Muscle of back (tissue), 11 donors: ENCODE results near the gene BARHL2. TPM values are rescaled to one million over a fixed set of nuclear protein-coding genes. Genes with fewer than 3 reads are reported as not detected.

Source experiments
- DNase-seq, 3 donors: peaks; one replicate each; pipeline versions ENCODE4 v3.0.0 to v3.0.0-alpha.2; 2013
- polyA plus RNA-seq, 10 donors: library from polyadenylated mRNA; unstranded; fragments of 120-200 nt; gene quantifications; one replicate each; pipeline ENCODE4 v1.2.1, GENCODE V29; 2013; ENCODE audit not compliant: insufficient read length in 10 of 10

The BARHL2 gene
- polyA plus RNA-seq, 10 donors, result not detected

- DNase-seq, result no peak
Observed at GRCh38 chr1:90724926-90725656, 8.0 kb upstream of the BARHL2 start.

- DNase-seq, result no peak
Observed at GRCh38 chr1:90724361-90724760, 7.3 kb upstream of the BARHL2 start.

GRCh38 chr1:90723590-90724108 is 6.5 kb upstream of the BARHL2 start:
- DNase-seq, result peak in 1 of 3 donors; percentile 32

- DNase-seq, result no peak
Observed at GRCh38 chr1:90722874-90723589, 5.9 kb upstream of the BARHL2 start.

- peak in 1 of 3 donors; percentile 67 for DNase-seq
Observed at GRCh38 chr1:90721210-90722194, 4.4 kb upstream of the BARHL2 start.

- peak in 1 of 3 donors; percentile 31 for DNase-seq
Observed at GRCh38 chr1:90720145-90720636, 3.1 kb upstream of the BARHL2 start.

- DNase-seq, result peak in 1 of 3 donors; percentile 38
Observed at GRCh38 chr1:90719330-90720144, 2.4 kb upstream of the BARHL2 start.

GRCh38 chr1:90718411-90719329 is 1.6 kb upstream of the BARHL2 start:
- peak in 1 of 3 donors; percentile 57 for DNase-seq

GRCh38 chr1:90717665-90718410 is 736 bp upstream of the BARHL2 start:
- peak in 1 of 3 donors; percentile 66 for DNase-seq

- DNase-seq, result no peak
Observed at GRCh38 chr1:90717356-90717664, 208 bp upstream of the BARHL2 start.

- no peak for DNase-seq
Observed at GRCh38 chr1:90716243-90716551, 905 bp downstream of the BARHL2 start.

- peak in 1 of 3 donors; percentile 24 for DNase-seq
Observed at GRCh38 chr1:90715309-90715708, 1.8 kb downstream of the BARHL2 start.

- peak in 1 of 3 donors; percentile 11 for DNase-seq
Observed at GRCh38 chr1:90714521-90714951, 2.6 kb downstream of the BARHL2 start.

- DNase-seq, result peak in 1 of 3 donors; percentile 31
Observed at GRCh38 chr1:90713741-90714509, 3.2 kb downstream of the BARHL2 start.

- peak in 1 of 3 donors; percentile 1 for DNase-seq
Observed at GRCh38 chr1:90712915-90713730, 4.0 kb downstream of the BARHL2 start.

- DNase-seq, result peak in 1 of 3 donors; percentile 5
Observed at GRCh38 chr1:90712153-90712856, 4.8 kb downstream of the BARHL2 start.

GRCh38 chr1:90711696-90712095 is 5.4 kb downstream of the BARHL2 start:
- peak in 1 of 3 donors; percentile 2 for DNase-seq
